Astrocyte (in vitro differentiated cells and primary cell): Measurements from ENCODE around the gene JOSD2.

ENCODE experiments used
- EZH2 ChIP-seq: IDR thresholded peaks from 2 replicates; pipeline ENCODE4 v1.6.1; 2012; ENCODE audit warnings: mild to moderate bottlenecking, low read length, inconsistent platforms; ENCODE audit not compliant: insufficient read depth
- TF ChIP-seq, protein P1 (sequence below): IDR thresholded peaks from 2 replicates; pipeline ENCODE4 v1.5.1; 2011; ENCODE audit warnings: low read depth, mild to moderate bottlenecking, inconsistent platforms, low read length, moderate library complexity; ENCODE audit not compliant: insufficient read depth

DNA sequence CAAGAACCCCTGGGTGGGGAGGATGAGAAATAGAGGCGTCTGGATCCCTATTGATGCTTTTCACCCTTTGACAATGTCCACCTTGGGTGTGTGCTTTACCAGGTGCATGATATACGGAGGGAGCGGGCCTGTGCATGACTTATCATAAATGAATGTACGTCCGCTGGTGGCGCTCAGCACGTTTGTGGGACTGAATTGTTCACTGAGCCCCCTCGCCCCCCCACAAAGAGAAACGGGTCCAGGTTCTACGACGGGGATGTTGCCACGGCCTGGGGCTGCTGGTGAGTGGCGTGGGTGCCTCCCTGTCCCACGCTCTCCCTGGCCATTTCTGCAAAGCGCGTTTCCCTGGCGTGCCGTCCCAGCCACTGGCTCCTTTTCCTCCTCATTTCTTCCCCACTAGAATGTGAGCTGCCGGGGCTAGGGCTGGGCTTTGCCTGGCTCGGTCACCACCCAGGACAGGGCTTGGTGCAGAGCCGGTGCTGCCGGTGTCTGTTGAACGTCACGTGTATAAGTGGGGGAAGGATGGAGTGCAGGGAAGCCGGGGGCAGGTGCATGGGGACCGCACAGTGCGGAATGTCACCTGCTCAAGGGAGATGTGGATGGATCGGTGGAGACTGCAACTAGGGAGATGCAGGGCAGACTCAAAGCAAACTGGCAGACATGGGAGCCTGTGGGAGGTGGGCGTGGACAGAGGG is 35.7 kb upstream of the JOSD2 start:
- TF ChIP-seq, protein P1, sequence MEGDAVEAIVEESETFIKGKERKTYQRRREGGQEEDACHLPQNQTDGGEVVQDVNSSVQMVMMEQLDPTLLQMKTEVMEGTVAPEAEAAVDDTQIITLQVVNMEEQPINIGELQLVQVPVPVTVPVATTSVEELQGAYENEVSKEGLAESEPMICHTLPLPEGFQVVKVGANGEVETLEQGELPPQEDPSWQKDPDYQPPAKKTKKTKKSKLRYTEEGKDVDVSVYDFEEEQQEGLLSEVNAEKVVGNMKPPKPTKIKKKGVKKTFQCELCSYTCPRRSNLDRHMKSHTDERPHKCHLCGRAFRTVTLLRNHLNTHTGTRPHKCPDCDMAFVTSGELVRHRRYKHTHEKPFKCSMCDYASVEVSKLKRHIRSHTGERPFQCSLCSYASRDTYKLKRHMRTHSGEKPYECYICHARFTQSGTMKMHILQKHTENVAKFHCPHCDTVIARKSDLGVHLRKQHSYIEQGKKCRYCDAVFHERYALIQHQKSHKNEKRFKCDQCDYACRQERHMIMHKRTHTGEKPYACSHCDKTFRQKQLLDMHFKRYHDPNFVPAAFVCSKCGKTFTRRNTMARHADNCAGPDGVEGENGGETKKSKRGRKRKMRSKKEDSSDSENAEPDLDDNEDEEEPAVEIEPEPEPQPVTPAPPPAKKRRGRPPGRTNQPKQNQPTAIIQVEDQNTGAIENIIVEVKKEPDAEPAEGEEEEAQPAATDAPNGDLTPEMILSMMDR = no peak
- TF ChIP-seq EZH2 = no peak
